DMS53 treated with DMSO at 0.1 percent for 48 hours (cell line): ENCODE results near the gene PEX12.
"Not testable (repeated sequence)": the region's sequence is repeated elsewhere in the genome, so short reads cannot be mapped to it uniquely, and the experiment has no call there.

Source experiments
- DNase-seq: peaks from one replicate; lab custom pipeline; 2025; ENCODE audit not compliant: unreplicated experiment; lab: John Stamatoyannopoulos, UW

Gene PEX12

DNA sequence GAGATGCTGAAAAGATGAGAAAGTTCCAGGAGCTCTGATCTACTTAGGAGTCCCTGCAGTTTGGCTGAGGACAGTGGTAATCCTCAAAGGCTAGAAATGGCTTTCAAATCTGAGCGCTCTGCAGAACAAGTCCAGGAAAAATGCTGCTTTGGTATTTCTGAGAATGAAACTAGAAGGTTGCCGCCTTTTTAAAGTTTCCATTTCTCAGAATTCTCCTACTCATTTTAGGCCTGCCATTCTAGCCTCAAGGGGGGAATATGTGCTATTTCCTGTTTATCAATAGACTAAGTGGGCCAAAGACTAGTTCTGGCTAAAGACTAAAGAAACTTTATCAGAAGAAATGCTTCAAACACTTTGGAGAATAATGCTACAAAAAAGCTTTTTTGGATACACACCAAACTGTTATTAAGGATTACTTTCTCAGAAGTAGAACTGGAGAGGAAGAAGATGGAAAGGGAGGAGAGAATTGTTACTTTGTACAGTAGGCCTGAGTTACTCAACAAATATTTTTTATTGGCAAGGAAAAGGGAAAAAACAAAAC is 40.7 kb downstream of the PEX12 start, which contains the start of gene SLFN12L:
TSS of gene SLFN12L (minus strand) at position 78 of the 541 bp plus-strand sequence. CDS start 15,314 bp downstream, outside the sequence.
- DNase-seq = no peak

DNA sequence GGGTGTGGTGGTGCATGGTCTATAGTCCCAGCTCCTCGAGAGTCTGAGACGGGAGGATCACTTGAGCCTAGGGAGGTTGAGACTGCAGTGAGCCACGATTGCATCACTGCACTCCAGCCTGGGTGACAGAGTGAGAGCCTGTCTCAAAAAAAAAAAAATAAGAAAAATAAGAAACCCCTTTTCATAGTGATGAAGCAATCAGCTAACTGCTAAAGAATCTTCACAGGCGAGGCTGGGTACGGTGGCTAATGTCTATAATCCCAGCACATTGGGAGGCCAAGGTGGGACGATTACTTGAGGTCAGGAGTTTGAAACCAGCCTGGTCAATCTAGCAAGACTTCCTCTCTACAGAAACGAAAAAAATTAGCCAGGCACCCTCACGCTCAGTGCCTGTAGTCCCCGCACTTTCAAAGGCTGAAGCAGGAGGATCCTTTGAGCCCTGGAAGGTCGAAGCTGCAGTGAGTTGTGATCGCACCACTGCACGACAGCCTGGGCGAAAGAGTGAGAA is 41.7 kb downstream of the PEX12 start:
- DNase-seq = no peak

DNA sequence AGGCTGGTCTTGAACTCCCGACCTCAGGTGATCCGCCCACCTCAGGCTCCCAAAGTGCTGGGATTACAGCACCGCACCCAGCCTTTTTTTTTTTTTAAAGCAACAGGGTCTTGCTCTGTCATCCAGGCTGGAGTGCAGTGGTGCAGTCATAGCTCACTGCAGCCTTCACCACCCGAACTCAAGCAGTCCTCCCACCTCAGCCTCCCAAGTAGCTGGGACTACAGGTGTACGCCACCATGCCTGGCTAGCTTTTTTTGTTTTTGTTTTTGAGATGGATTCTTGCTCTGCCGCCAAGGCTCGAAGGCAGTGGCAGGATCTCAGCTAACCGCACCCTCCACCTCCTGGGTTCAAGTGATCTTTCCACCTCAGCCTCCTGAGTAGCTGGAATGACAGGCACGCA is 43.0 kb downstream of the PEX12 start:
- not testable (repeated sequence) for DNase-seq

DNA sequence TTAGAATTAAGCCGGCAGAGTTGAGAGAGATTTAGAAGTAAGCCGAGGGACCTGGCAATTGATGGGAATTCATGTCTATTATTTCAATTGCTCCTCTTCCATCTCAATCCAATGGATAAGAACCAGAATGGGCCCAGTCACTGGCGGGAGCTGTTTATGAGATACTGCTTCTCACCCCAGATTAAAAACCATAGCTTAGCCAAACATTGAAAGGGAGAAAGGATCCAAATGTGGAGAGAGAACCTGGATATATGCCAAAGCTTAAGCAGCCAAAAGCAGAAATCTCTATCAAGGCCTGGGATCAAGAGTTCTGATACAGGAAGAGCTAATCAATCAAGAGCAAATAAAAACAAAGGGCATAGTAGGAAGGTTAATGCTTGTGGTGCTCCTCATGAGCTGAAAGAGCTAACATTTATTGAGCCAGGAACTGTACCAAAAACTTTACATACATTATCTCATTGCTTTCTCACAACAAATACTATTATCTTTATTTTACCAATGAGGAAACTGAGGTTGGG is 43.7 kb downstream of the PEX12 start:
- DNase-seq = no peak

- no peak for DNase-seq
Observed at GRCh38 chr17:35531160-35531559, 47.2 kb downstream of the PEX12 start.

DNA sequence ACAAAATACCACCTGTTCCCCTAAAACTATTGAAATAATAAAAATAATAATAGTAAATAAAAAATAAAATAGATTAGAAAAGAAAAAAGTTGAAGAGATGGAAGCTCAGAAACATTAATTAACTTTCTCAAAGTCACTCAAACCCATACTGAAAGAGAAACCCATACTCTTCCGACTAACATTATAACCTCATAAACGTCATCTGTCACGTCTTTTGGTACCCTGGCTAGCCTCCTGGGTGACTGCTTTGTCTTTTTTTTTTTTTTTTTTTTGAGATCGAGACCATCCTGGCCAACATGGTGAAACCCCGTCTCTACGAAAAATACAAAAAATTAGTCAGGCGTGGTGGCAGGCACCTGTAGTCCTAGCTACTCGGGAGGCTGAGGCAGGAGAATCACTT is 48.5 kb downstream of the PEX12 start:
- no peak for DNase-seq

- DNase-seq = not testable (repeated sequence)
Observed at GRCh38 chr17:35529326-35529725, 49.0 kb downstream of the PEX12 start.
